A549 (cell line): Measurements from ENCODE around the gene ZNF335. TPM values are rescaled to one million over a fixed set of nuclear protein-coding genes. Genes with fewer than 3 reads are reported as not detected.

Experiments used
- ATAC-seq, 2 experiments: fragments of 200-7000 bp in 1 of 2; fragments of >200 bp in 1 of 2; cut with Nextera tagmentation in 1 of 2; cut with Tn5 transposase in 1 of 2; 3 replicates each; pipeline versions ENCODE4 v1.8.0 to v1.9.1; 2018 to 2020; ENCODE audit warnings: mild to moderate bottlenecking in 1 of 2, moderate library complexity in 1 of 2
- CTCF ChIA-PET: fragments of 300-600 bp; sonication (Branson Sonifier 250); formaldehyde crosslinking; extraction: SDS; loops from one replicate; lab custom pipeline; 2021; ENCODE audit warnings: antibody characterized with exemption, inconsistent platforms; lab: Yijun Ruan, JAX
- POLR2A ChIA-PET: fragments of 350-600 bp; formaldehyde crosslinking; extraction: SDS; loops from one replicate; lab custom pipeline; 2021; ENCODE audit warnings: antibody characterized with exemption, inconsistent platforms; lab: Yijun Ruan, JAX
- DNase-seq, 2 experiments: peaks; one replicate each; pipeline versions ENCODE4 v3.0.0 to v3.0.0-alpha.2; 2011 to 2016; ENCODE audit warnings: low read depth in 1 of 2, low spot score in 1 of 2
- FAIRE-seq: peaks from 2 replicates; lab custom pipeline; 2011; peaks lifted over from hg19 to GRCh38; lab: Jason Lieb, UNC
- H3K27ac ChIP-seq, 2 experiments: fragments of >200 bp; sonication (Bioruptor Twin); formaldehyde crosslinking; 3 replicates each; pipeline ENCODE4 v1.5.1; 2016 to 2017
- H3K4me1 ChIP-seq: fragments of >200 bp; sonication (Bioruptor Twin); formaldehyde crosslinking; 3 replicates; pipeline ENCODE4 v1.6.1; 2016
- H3K4me2 ChIP-seq: fragments of >200 bp; sonication (Bioruptor Twin); formaldehyde crosslinking; 3 replicates; pipeline ENCODE4 v1.6.1; 2016
- H3K4me3 ChIP-seq: fragments of >200 bp; sonication (Bioruptor Twin); formaldehyde crosslinking; 3 replicates; pipeline ENCODE4 v1.5.1; 2016
- H3K9me3 ChIP-seq: fragments of >200 bp; sonication (Bioruptor Twin); formaldehyde crosslinking; 3 replicates; pipeline ENCODE4 v1.6.1; 2016
- BHLHE40 ChIP-seq: IDR thresholded peaks from 2 replicates; pipeline ENCODE4 v1.6.1; 2012; ENCODE audit warnings: low read depth, low read length, inconsistent platforms
- FOXS1 ChIP-seq: fragments of 250-450 bp; sonication (Bioruptor Pico); IDR thresholded peaks from 2 replicates; pipeline ENCODE4 v1.5.0; 2020; ENCODE audit warnings: mild to moderate bottlenecking, moderate library complexity
- HDAC2 ChIP-seq: fragments of 200-600 bp; sonication (generic); IDR thresholded peaks from 2 replicates; pipeline ENCODE4 v1.6.1; 2016
- KDM1A ChIP-seq: fragments of 200-600 bp; sonication (generic); IDR thresholded peaks from 2 replicates; pipeline ENCODE4 v1.6.1; 2016; ENCODE audit warnings: low read depth, mild to moderate bottlenecking
- NFE2L2 ChIP-seq: fragments of 150-350 bp; conservative IDR thresholded peaks from 2 replicates; pipeline ENCODE4 v1.6.1; 2014; ENCODE audit warnings: low read length
- NR3C1 ChIP-seq: fragments of >200 bp; sonication (Bioruptor Twin); formaldehyde crosslinking; IDR thresholded peaks from 3 replicates; pipeline ENCODE4 v1.6.1; 2017
- RAD21 ChIP-seq, 2 experiments: fragments of >200 bp in 1 of 2; sonication (Bioruptor Twin) in 1 of 2; formaldehyde crosslinking in 1 of 2; IDR thresholded peaks in 1 of 2; conservative IDR thresholded peaks in 1 of 2; 2 replicates in 1 of 2; 3 replicates in 1 of 2; pipeline ENCODE4 v1.6.1; 2012 to 2018; ENCODE audit warnings: inconsistent platforms in 1 of 2
- RCOR1 ChIP-seq: fragments of 150-350 bp; IDR thresholded peaks from 2 replicates; pipeline ENCODE4 v1.6.1; 2014; ENCODE audit warnings: antibody characterized with exemption, low read length, low read depth
- RFX5 ChIP-seq: fragments of 450-650 bp; IDR thresholded peaks from 2 replicates; pipeline ENCODE4 v1.7.1; 2014; ENCODE audit warnings: antibody characterized with exemption, mild to moderate bottlenecking, moderate library complexity
- SMC3 ChIP-seq: fragments of >200 bp; sonication (Bioruptor Twin); formaldehyde crosslinking; IDR thresholded peaks from 3 replicates; pipeline ENCODE4 v1.6.1; 2018; ENCODE audit warnings: inconsistent platforms
- ZFP36 ChIP-seq: fragments of 450-650 bp; IDR thresholded peaks from 2 replicates; pipeline ENCODE4 v1.6.1; 2014; ENCODE audit warnings: borderline replicate concordance; ENCODE audit not compliant: partially characterized antibody
- WGBS: methylation state at CpG from one replicate; pipeline ENCODE4 v1.1.6; 2017; ENCODE audit errors: missing lambda C conversion rate; 5-methylcytosine and 5-hydroxymethylcytosine counted together
- polyA plus RNA-seq, 4 experiments: library from polyadenylated mRNA; depleted of rRNA in 3 of 4; stranded (reverse); fragments of >200 nt; fragmentation: RNase III in 1 of 4; extraction: RNeasy Plus Mini Kit Qiagen cat#74134 plus additional on column Dnase treatment in 1 of 4; gene quantifications; 2 replicates in 3 of 4; 3 replicates in 1 of 4; pipeline ENCODE4 v1.2.3, GENCODE V29; 2011 to 2017
- TF ChIP-seq, protein P1 (sequence below): fragments of >200 bp; sonication (Bioruptor Twin); formaldehyde crosslinking; IDR thresholded peaks from 2 replicates; pipeline ENCODE4 v1.6.1; 2016
- TF ChIP-seq, protein P2 (sequence below): IDR thresholded peaks from 2 replicates; pipeline ENCODE4 v1.6.1; 2012
- TF ChIP-seq, protein P3 (sequence below): IDR thresholded peaks from 2 replicates; pipeline ENCODE4 v1.6.1; 2012; ENCODE audit warnings: low read depth, borderline replicate concordance
- TF ChIP-seq, protein P4 (sequence below): fragments of >200 bp; sonication (Bioruptor Twin); formaldehyde crosslinking; IDR thresholded peaks from 3 replicates; pipeline ENCODE4 v1.5.1; 2016

Gene ZNF335
- polyA plus RNA-seq, 2 of the 4 experiments (the other 2 are of a cell fraction), result 7.3 to 9.3 TPM

DNA sequence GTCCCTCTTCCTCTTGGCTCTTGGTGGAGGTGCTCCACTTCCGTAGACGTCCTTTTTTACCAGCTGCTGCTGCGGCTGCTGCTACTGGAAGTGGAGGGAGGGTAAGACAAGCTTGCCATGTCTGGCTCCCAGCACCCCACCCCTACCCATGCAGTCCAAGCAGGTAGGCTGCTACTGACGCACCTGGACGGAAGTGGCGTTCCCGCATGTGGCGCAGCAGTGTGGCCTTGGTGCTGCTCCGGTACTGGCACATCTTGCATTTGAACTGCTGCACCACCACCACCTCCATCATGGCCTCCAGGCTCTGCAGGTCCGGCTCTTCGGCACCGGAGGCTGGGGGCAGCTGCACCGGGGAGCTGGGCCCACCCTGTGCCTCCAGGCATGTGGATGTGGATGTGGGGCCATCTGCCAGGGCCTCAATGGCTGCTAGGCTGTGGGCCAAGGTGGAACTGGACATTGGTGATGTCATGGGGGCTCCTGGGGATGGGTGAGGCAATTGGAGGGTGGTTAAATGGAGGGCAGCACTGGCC, 4.4 kb downstream of the ZNF335 start:
- Histone ChIP-seq H3K27ac (no peak overlapping the region), H3K9me3 (no peaks in the 10 kb centered on the region), H3K4me2 (no peak overlapping the region), H3K4me1 (peaks cover 11% of the 10 kb centered on the region; the same call in 2 of the 3 replicates), H3K4me3 (no peak overlapping the region)
- ATAC-seq (no peak), DNase-seq (no peak), FAIRE-seq (no peak)
- POLR2A ChIA-PET, result no interaction called here
- CTCF ChIA-PET, result interaction anchor here (0.6 to 16.6 kb wide), 6 partner anchors 15 to 169 kb away, joined by 3 to 358 read pairs (median 46); partner anchors contain the start of gene PCIF1
- TF ChIP-seq NR3C1, result no peak
- no peak for TF ChIP-seq NFE2L2
- TF ChIP-seq SMC3, result no peak
- no peak for TF ChIP-seq KDM1A
- TF ChIP-seq, protein P1, sequence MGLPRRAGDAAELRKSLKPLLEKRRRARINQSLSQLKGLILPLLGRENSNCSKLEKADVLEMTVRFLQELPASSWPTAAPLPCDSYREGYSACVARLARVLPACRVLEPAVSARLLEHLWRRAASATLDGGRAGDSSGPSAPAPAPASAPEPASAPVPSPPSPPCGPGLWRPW, result no peak
- 90% methylated on average over 9 of the region's 13 CpGs for WGBS

DNA sequence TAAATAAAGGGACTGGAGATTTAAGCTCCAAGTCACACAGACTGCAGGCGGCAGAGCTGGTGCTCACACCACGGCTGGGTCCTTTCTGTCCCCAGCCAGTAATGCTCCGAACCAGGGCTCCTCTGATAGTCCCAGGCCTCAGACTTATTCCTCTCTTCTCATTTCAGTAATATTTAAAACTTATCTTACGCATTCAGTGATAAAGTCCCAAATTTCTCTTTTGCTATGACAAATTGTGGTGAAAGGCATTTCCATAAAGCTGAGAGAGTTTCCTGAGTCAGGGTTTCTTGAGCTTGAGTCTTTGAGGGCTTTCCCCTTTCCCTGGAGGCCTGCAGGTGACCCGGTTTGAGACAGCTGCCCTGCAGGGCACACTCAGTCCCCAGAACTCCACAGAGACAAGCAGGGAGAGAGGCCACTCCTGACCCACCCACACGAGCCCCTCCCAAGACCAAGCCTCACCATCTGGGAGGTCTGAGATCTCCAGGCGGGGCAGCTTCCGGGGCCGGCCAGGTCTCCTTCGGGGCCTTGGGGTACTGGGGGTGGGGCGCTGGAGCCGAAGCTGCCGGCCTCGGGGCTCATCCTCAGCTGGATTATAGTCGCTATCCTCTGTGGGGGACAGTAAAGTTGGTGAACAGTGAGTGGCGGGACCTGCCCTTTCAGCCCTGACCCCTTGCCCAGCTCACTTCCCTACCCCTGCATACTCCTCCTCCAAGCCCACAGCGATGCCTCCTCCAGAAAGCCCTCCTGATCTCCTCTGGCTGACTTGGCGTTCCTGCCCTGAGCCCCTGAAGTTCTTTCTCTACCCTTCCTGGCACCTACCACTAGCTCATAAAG, 6.6 kb downstream of the ZNF335 start:
- FAIRE-seq, result no peak
- DNase-seq, result no peak
- ChIA-PET CTCF (interaction anchor here (0.6 to 16.6 kb wide), 11 partner anchors 13 to 238 kb away, joined by 3 to 358 read pairs (median 4); partner anchors contain the start of genes SNX21 and UBE2C), POLR2A (interaction anchor here (1.3 kb wide), 1 partner anchor 30 kb away, joined by 6 read pairs; no protein-coding TSS in a partner anchor)
- ATAC-seq, result no peak
- TF ChIP-seq NFE2L2 (no peak), ZFP36 (peak; percentile 26)
- H3K27ac ChIP-seq, result no peak overlapping the region
- no peak overlapping the region for H3K4me2 ChIP-seq
- H3K9me3 ChIP-seq, result no peaks in the 10 kb centered on the region
- WGBS, result 84% methylated on average over 18 of the region's 18 CpGs
- H3K4me3 ChIP-seq, result no peak overlapping the region
- peaks cover 7% of the 10 kb centered on the region; the same call in 2 of the 3 replicates for H3K4me1 ChIP-seq

DNA sequence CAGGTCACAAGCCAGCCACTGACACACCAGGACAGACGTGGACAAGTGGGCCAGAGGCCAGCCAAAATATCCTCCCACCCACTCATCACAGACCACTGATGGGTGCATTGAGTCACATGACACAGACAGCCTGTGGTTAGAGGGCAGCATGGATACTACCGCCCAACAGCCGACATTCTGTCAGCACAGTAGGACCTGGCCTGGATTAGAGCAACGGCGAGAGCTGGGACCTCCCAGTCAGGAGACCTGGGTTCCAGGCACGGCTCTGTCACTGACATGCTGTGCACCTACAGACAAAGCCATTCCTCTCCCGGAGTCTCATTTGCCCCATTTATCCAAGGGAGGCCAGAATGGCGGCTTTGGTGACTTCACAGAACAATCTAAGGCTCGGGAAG, 8.0 kb downstream of the ZNF335 start:
- Histone ChIP-seq H3K9me3 (no peaks in the 10 kb centered on the region), H3K27ac (no peak overlapping the region), H3K4me3 (no peak overlapping the region)
- 89% methylated on average over 3 of the region's 9 CpGs for WGBS
- ATAC-seq, result peak in 1 of 2 experiments; percentile 6; a peak in 1 of 6 replicates
- FAIRE-seq, result no peak
- POLR2A ChIA-PET, result no interaction called here
- TF ChIP-seq, protein P2, sequence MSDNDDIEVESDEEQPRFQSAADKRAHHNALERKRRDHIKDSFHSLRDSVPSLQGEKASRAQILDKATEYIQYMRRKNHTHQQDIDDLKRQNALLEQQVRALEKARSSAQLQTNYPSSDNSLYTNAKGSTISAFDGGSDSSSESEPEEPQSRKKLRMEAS, result no peak
- no peak for TF ChIP-seq HDAC2
- TF ChIP-seq FOXS1 (CRISPR knock-in tag), result no peak
- no peak for TF ChIP-seq BHLHE40
- TF ChIP-seq RCOR1, result no peak
- TF ChIP-seq RFX5, result no peak
- no peak for TF ChIP-seq NFE2L2
- TF ChIP-seq, all 56 proteins: peak for 0
- CTCF ChIA-PET, result interaction anchor here (1.0 to 16.6 kb wide), 7 partner anchors 12 to 164 kb away, joined by 3 to 358 read pairs (median 9); partner anchors contain the start of genes CTSA, NEURL2 and PCIF1
- no peak for DNase-seq
- Histone ChIP-seq H3K4me1 (no peaks in the 10 kb centered on the region), H3K4me2 (no peak overlapping the region)

DNA sequence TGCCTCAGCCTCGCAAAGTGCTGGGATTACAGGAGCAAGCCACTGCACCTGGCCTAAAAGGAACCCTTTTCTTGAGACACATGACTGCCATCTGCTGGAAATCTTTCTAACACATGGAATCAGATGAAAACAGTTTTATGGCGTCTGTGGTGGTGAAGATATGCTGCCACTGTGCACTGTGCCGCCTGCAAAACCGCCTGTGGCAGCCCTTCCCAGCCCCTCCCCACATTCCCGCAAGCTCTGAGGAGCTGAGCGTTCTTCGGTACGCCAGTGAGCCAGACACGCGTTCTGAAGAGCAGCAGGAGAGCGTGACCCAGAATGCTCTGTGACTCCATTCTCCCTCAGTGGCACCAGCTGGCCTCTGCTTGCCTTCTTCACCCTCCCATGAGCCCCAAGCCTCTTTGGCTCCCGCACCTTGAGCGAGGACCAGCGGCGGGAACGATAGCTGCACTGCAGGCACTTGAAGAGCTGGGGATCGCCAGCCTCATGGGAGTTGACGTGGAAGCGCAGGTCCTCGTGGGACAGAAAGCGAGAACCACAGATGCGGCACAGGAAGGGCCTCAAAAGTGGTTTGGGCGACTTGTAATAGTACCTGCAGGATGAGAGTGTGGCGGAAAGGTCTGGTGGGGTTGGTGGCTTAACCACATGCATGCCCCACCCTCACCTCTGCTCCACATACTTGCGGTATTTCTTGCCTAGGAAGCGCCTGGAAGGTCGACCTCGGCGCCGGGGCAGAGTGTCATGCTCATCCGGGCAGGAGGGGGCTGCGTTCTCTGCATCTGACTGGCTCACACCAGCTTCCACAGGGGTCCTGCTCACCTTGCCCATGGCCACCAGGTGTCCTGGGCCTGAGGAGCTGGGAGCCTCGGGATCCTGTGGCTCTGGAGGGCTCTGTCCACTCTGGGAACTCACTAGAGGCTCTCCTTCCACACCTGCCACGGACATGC, 8.7 kb downstream of the ZNF335 start:
- Histone ChIP-seq H3K4me3 (no peak overlapping the region), H3K27ac (no peak overlapping the region), H3K4me1 (no peaks in the 10 kb centered on the region), H3K9me3 (peaks cover 4% of the 10 kb centered on the region; the same call in 1 of the 3 replicates), H3K4me2 (no peak overlapping the region)
- ChIA-PET CTCF (interaction anchor here (0.6 to 21.4 kb wide), 27 partner anchors 3 to 644 kb away, joined by 3 to 358 read pairs (median 5); partner anchors contain the start of genes CTSA, NEURL2, PCIF1 and SYS1), POLR2A (no interaction called here)
- peak; percentile 77 to 79 for ATAC-seq
- peak; percentile 28 to 68 for DNase-seq
- FAIRE-seq, result no peak
- TF ChIP-seq, protein P3, sequence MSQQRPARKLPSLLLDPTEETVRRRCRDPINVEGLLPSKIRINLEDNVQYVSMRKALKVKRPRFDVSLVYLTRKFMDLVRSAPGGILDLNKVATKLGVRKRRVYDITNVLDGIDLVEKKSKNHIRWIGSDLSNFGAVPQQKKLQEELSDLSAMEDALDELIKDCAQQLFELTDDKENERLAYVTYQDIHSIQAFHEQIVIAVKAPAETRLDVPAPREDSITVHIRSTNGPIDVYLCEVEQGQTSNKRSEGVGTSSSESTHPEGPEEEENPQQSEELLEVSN, result no peak
- peak; percentile 48; the same call in 2 of the 3 replicates for TF ChIP-seq SMC3
- peak; percentile 57 to 60; a peak in 4 of 5 replicates for TF ChIP-seq RAD21 (conservative IDR thresholded peaks at IDR 0.05 in 1 of 2, IDR thresholded peaks at IDR 0.05 in 1 of 2)
- TF ChIP-seq, protein P4, sequence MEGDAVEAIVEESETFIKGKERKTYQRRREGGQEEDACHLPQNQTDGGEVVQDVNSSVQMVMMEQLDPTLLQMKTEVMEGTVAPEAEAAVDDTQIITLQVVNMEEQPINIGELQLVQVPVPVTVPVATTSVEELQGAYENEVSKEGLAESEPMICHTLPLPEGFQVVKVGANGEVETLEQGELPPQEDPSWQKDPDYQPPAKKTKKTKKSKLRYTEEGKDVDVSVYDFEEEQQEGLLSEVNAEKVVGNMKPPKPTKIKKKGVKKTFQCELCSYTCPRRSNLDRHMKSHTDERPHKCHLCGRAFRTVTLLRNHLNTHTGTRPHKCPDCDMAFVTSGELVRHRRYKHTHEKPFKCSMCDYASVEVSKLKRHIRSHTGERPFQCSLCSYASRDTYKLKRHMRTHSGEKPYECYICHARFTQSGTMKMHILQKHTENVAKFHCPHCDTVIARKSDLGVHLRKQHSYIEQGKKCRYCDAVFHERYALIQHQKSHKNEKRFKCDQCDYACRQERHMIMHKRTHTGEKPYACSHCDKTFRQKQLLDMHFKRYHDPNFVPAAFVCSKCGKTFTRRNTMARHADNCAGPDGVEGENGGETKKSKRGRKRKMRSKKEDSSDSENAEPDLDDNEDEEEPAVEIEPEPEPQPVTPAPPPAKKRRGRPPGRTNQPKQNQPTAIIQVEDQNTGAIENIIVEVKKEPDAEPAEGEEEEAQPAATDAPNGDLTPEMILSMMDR, result peak; percentile 40; the same call in 2 of the 3 replicates
- no peak for TF ChIP-seq NR3C1
- WGBS, result 84% methylated on average over 33 of the region's 34 CpGs
